Sigmoid colon (tissue), 7 donors: Measurements from ENCODE around the gene SLC5A2. TPM values are rescaled to one million over a fixed set of nuclear protein-coding genes. Genes with fewer than 3 reads are reported as not detected.

Experiments used
- DNase-seq: peaks from one replicate; pipeline ENCODE4 v3.0.0-alpha.2; 2019
- H3K27ac ChIP-seq, 4 donors: fragments of 200-600 bp; sonication (generic); one replicate each; pipeline ENCODE4 v1.5.1; 2016 to 2019; ENCODE audit warnings: mild to moderate bottlenecking in 1 of 4
- H3K27me3 ChIP-seq, 3 donors: fragments of 200-600 bp; sonication (generic); one replicate each; pipeline ENCODE4 v1.5.1; 2019; ENCODE audit warnings: mild to moderate bottlenecking in 1 of 3
- H3K36me3 ChIP-seq, 4 donors: fragments of 200-600 bp; sonication (generic); one replicate each; pipeline ENCODE4 v1.5.1; 2016 to 2019
- H3K4me1 ChIP-seq, 4 donors: fragments of 200-600 bp; sonication (generic); one replicate each; pipeline ENCODE4 v1.5.1; 2017 to 2019
- H3K4me3 ChIP-seq, 4 donors: fragments of 200-600 bp; sonication (generic); one replicate each; pipeline ENCODE4 v1.5.1; 2017 to 2019; ENCODE audit warnings: mild to moderate bottlenecking in 2 of 4, moderate library complexity in 1 of 4
- H3K9me3 ChIP-seq, 4 donors: fragments of 200-600 bp in 3 of 4; sonication (generic) in 3 of 4; one replicate each; pipeline versions ENCODE4 v1.5.1 to v1.6.1; 2013 to 2019
- CTCF ChIP-seq, 4 experiments: fragments of 450-650 bp in 3 of 4; fragments of 200-600 bp in 1 of 4; IDR thresholded peaks; one replicate each; pipeline ENCODE4 v1.5.1; 2016 to 2019; ENCODE audit warnings: antibody characterized with exemption in 4 of 4, mild to moderate bottlenecking in 3 of 4, moderate library complexity in 2 of 4
- EP300 ChIP-seq, 4 donors: sonication (generic); formaldehyde crosslinking; IDR thresholded peaks; one replicate each; pipeline ENCODE4 v1.6.1; 2017; ENCODE audit warnings: antibody characterized with exemption in 4 of 4
- POLR2A ChIP-seq, 2 donors: fragments of 450-650 bp; IDR thresholded peaks; one replicate each; pipeline ENCODE4 v1.6.1; 2016; ENCODE audit warnings: antibody characterized with exemption in 2 of 2, mild to moderate bottlenecking in 2 of 2, moderate library complexity in 2 of 2
- POLR2AphosphoS5 ChIP-seq, 4 donors: sonication (generic); formaldehyde crosslinking; IDR thresholded peaks; one replicate each; pipeline ENCODE4 v1.6.1; 2017; ENCODE audit warnings: antibody characterized with exemption in 4 of 4
- WGBS, 2 donors: extraction: QIAGEN DNeasy Blood & Tissue Kit; methylation state at CpG; one replicate each; pipeline ENCODE4 v1.1.7; 2013; 5-methylcytosine and 5-hydroxymethylcytosine counted together
- intact Hi-C: fragments of 100-400 bp; cut with DNase I; formaldehyde crosslinking; loops from one replicate; pipeline ENCODE4 v1.15.1; 2023
- polyA plus RNA-seq, 3 donors: library from polyadenylated mRNA; stranded (reverse); fragments of 200-250 nt; gene quantifications; one replicate each; pipeline ENCODE4 v1.2.3, GENCODE V29; 2013
- total RNA-seq, 4 donors: library from RNA; depleted of rRNA; stranded (reverse); fragments of >200 nt; gene quantifications; one replicate each; pipeline ENCODE4 v1.1.0, GENCODE V29; 2016
- donor health status: healthy with polysubstance abuse.
- donor health status: Bipolar disorder and iron deficiency.
- donor health status: healthy.

The SLC5A2 gene
- total and polyA plus RNA-seq, 7 donors, result 0.49 to 1.9 (median 0.71) TPM

GRCh38 chr16:31464781-31465260 lies 18.1 kb upstream of the SLC5A2 start:
- Histone ChIP-seq H3K36me3 (peaks cover 12 to 56% (median 32%) of the 10 kb centered on the region in 4 donors), H3K4me1 (peaks cover 0 to 13% (median 8%) of the 10 kb centered on the region in 4 donors), H3K9me3 (no peaks in the 10 kb centered on the region), H3K27ac (no peak overlapping the region), H3K27me3 (no peaks in the 10 kb centered on the region), H3K4me3 (no peak overlapping the region)
- WGBS, 2 donors, result 92 to 96% methylated on average over 17 of the region's 17 CpGs
- peak; percentile 60 for DNase-seq
- TF ChIP-seq POLR2A (IDR thresholded peaks at IDR 0.05) (no peak), EP300 (IDR thresholded peaks at IDR 0.05) (no peak), POLR2AphosphoS5 (IDR thresholded peaks at IDR 0.05) (no peak), CTCF (IDR thresholded peaks at IDR 0.05) (no peak)
- intact Hi-C loops, result no loop called here

GRCh38 chr16:31465788-31466370 lies 17.0 kb upstream of the SLC5A2 start:
- no peak for TF ChIP-seq POLR2AphosphoS5 (IDR thresholded peaks at IDR 0.05)
- TF ChIP-seq CTCF (IDR thresholded peaks at IDR 0.05), result no peak
- TF ChIP-seq EP300 (IDR thresholded peaks at IDR 0.05), result no peak
- TF ChIP-seq POLR2A (IDR thresholded peaks at IDR 0.05), result no peak
- intact Hi-C loops, result no loop called here
- H3K36me3 ChIP-seq, result peaks cover 12 to 56% (median 32%) of the 10 kb centered on the region in 4 donors

GRCh38 chr16:31466381-31466841 lies 16.5 kb upstream of the SLC5A2 start:
- 94 to 95% methylated on average over 18 of the region's 18 CpGs for WGBS, 2 donors
- DNase-seq, result peak; percentile 60
- H3K4me3 ChIP-seq, result no peak overlapping the region
- H3K27me3 ChIP-seq, result no peaks in the 10 kb centered on the region
- peaks cover 12 to 56% (median 32%) of the 10 kb centered on the region in 4 donors for H3K36me3 ChIP-seq
- TF ChIP-seq EP300 (IDR thresholded peaks at IDR 0.05) (no peak), POLR2AphosphoS5 (IDR thresholded peaks at IDR 0.05) (no peak), CTCF (IDR thresholded peaks at IDR 0.05) (no peak), POLR2A (IDR thresholded peaks at IDR 0.05) (no peak)
- no peak overlapping the region for H3K27ac ChIP-seq
- H3K9me3 ChIP-seq, result no peaks in the 10 kb centered on the region
- peaks cover 0 to 13% (median 10%) of the 10 kb centered on the region in 4 donors for H3K4me1 ChIP-seq
- intact Hi-C loops, result no loop called here

More at GRCh38 chr16:31465788-31466370, 17.0 kb upstream of the SLC5A2 start:
- Histone ChIP-seq H3K4me1 (peaks cover 0 to 9% (median 6%) of the 10 kb centered on the region in 4 donors), H3K9me3 (no peaks in the 10 kb centered on the region), H3K27ac (no peak overlapping the region), H3K27me3 (no peaks in the 10 kb centered on the region), H3K4me3 (no peak overlapping the region)
- peak; percentile 59 for DNase-seq
- WGBS, 2 donors, result 89 to 93% methylated on average over 20 of the region's 20 CpGs

GRCh38 chr16:31467151-31467773 lies 15.7 kb upstream of the SLC5A2 start:
- Histone ChIP-seq H3K4me1 (peaks cover 0 to 15% (median 12%) of the 10 kb centered on the region in 4 donors), H3K4me3 (no peak overlapping the region), H3K27ac (no peak overlapping the region), H3K27me3 (no peaks in the 10 kb centered on the region), H3K9me3 (no peaks in the 10 kb centered on the region), H3K36me3 (peaks cover 12 to 51% (median 28%) of the 10 kb centered on the region in 4 donors)
- TF ChIP-seq POLR2A (IDR thresholded peaks at IDR 0.05), result no peak
- TF ChIP-seq POLR2AphosphoS5 (IDR thresholded peaks at IDR 0.05), result no peak
- TF ChIP-seq CTCF (IDR thresholded peaks at IDR 0.05), result no peak
- TF ChIP-seq EP300 (IDR thresholded peaks at IDR 0.05), result no peak
- intact Hi-C loops, result no loop called here
- 77 to 87% methylated on average over 5 of the region's 5 CpGs for WGBS, 2 donors
- peak; percentile 24 for DNase-seq
